Suprapubic skin (tissue), 3 donors: Measurements from ENCODE around the gene COMMD7.

ENCODE experiments used
- CTCF ChIP-seq, 2 donors: fragments of 200-600 bp in 1 of 2; fragments of 450-650 bp in 1 of 2; sonication (generic) in 1 of 2; IDR thresholded peaks; one replicate each; pipeline ENCODE4 v1.5.1; 2016 to 2019; ENCODE audit warnings: antibody characterized with exemption in 2 of 2, mild to moderate bottlenecking in 1 of 2, moderate library complexity in 1 of 2
- EP300 ChIP-seq: sonication (generic); formaldehyde crosslinking; IDR thresholded peaks from one replicate; pipeline ENCODE4 v1.6.1; 2017; ENCODE audit warnings: antibody characterized with exemption
- POLR2A ChIP-seq, 2 donors: fragments of 450-650 bp; IDR thresholded peaks; one replicate each; pipeline ENCODE4 v1.6.1; 2017; ENCODE audit warnings: antibody characterized with exemption in 2 of 2, mild to moderate bottlenecking in 2 of 2, moderate library complexity in 2 of 2

- TF ChIP-seq CTCF (IDR thresholded peaks at IDR 0.05), result no peak
- no peak for TF ChIP-seq EP300
- TF ChIP-seq POLR2A (IDR thresholded peaks at IDR 0.05), result no peak
These were observed 10.5 kb upstream of the COMMD7 start for GRCh38 chr20:32753731-32754130.
